ENCODE results near the gene SKIC3. TPM values are rescaled to one million over a fixed set of nuclear protein-coding genes. Genes with fewer than 3 reads are reported as not detected.

The SKIC3 gene
- total RNA-seq, 1 experiment from 2014 or later = 69.0 TPM

DNA sequence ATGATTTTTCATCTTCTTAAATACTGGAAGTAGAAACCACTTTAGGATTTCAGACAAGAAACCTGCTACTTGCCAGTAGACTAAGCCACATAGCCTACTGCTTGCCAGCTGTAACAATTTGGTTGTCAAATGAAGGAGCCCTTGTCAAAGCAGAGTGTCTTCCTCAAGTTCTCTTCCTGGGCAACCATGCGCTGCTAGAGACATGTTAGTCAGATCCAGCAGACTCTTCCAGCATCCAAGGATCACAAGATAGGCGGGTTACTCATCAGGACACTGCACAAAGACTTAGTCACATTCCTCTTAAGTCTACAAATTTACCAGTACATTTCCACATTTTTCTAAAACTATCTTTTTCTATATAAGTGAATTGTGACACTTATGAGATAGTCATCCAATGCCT lies 24.4 kb downstream of the SKIC3 start:
- DNase-seq (ENCODE audit: low spot score) = no peak
- Mint-ChIP-seq H3K27me3 (ENCODE audit: low read depth) (no peaks in the 10 kb centered on the region), H3K36me3 (peaks cover 37% of the 10 kb centered on the region), H3K9me3 (no peaks in the 10 kb centered on the region), H3K4me3 (no peak overlapping the region), H3K4me1 (peaks cover 40% of the 10 kb centered on the region), H3K27ac (no peak overlapping the region)
- ChIA-PET POLR2A (no interaction called here), CTCF (no interaction called here)
- TF ChIP-seq NR3C1 (CRISPR knock-in tag; conservative IDR thresholded peaks at IDR 0.05; ENCODE audit: low read depth) (no peak), ESRRA (CRISPR knock-in tag; IDR thresholded peaks at IDR 0.05; ENCODE audit: borderline replicate concordance) (no peak), IRF2 (CRISPR knock-in tag; IDR thresholded peaks at IDR 0.05; ENCODE audit: borderline replicate concordance, low read depth) (no peak), FOXP1 (CRISPR knock-in tag; IDR thresholded peaks at IDR 0.05; ENCODE audit: borderline replicate concordance) (no peak)
- no peak for ATAC-seq

GRCh38 chr5:95528565-95528964 lies 26.2 kb downstream of the SKIC3 start:
- no peak overlapping the region for H3K27ac Mint-ChIP-seq
- H3K4me1 Mint-ChIP-seq = peaks cover 26% of the 10 kb centered on the region
- no peak for ATAC-seq
- TF ChIP-seq, protein P1, sequence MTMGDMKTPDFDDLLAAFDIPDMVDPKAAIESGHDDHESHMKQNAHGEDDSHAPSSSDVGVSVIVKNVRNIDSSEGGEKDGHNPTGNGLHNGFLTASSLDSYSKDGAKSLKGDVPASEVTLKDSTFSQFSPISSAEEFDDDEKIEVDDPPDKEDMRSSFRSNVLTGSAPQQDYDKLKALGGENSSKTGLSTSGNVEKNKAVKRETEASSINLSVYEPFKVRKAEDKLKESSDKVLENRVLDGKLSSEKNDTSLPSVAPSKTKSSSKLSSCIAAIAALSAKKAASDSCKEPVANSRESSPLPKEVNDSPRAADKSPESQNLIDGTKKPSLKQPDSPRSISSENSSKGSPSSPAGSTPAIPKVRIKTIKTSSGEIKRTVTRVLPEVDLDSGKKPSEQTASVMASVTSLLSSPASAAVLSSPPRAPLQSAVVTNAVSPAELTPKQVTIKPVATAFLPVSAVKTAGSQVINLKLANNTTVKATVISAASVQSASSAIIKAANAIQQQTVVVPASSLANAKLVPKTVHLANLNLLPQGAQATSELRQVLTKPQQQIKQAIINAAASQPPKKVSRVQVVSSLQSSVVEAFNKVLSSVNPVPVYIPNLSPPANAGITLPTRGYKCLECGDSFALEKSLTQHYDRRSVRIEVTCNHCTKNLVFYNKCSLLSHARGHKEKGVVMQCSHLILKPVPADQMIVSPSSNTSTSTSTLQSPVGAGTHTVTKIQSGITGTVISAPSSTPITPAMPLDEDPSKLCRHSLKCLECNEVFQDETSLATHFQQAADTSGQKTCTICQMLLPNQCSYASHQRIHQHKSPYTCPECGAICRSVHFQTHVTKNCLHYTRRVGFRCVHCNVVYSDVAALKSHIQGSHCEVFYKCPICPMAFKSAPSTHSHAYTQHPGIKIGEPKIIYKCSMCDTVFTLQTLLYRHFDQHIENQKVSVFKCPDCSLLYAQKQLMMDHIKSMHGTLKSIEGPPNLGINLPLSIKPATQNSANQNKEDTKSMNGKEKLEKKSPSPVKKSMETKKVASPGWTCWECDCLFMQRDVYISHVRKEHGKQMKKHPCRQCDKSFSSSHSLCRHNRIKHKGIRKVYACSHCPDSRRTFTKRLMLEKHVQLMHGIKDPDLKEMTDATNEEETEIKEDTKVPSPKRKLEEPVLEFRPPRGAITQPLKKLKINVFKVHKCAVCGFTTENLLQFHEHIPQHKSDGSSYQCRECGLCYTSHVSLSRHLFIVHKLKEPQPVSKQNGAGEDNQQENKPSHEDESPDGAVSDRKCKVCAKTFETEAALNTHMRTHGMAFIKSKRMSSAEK (CRISPR knock-in tag; IDR thresholded peaks at IDR 0.05; ENCODE audit: borderline replicate concordance) = no peak
- TF ChIP-seq ZNF232 (CRISPR knock-in tag; IDR thresholded peaks at IDR 0.05) = no peak
- TF ChIP-seq, protein P2, sequence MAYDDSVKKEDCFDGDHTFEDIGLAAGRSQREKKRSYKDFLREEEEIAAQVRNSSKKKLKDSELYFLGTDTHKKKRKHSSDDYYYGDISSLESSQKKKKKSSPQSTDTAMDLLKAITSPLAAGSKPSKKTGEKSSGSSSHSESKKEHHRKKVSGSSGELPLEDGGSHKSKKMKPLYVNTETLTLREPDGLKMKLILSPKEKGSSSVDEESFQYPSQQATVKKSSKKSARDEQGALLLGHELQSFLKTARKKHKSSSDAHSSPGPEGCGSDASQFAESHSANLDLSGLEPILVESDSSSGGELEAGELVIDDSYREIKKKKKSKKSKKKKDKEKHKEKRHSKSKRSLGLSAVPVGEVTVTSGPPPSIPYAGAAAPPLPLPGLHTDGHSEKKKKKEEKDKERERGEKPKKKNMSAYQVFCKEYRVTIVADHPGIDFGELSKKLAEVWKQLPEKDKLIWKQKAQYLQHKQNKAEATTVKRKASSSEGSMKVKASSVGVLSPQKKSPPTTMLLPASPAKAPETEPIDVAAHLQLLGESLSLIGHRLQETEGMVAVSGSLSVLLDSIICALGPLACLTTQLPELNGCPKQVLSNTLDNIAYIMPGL (CRISPR knock-in tag; IDR thresholded peaks at IDR 0.05) = no peak
- TF ChIP-seq, protein P3, sequence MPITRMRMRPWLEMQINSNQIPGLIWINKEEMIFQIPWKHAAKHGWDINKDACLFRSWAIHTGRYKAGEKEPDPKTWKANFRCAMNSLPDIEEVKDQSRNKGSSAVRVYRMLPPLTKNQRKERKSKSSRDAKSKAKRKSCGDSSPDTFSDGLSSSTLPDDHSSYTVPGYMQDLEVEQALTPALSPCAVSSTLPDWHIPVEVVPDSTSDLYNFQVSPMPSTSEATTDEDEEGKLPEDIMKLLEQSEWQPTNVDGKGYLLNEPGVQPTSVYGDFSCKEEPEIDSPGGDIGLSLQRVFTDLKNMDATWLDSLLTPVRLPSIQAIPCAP (CRISPR knock-in tag; IDR thresholded peaks at IDR 0.05) = no peak
- no peak for TF ChIP-seq USF1 (CRISPR knock-in tag; IDR thresholded peaks at IDR 0.05)
- no peak for TF ChIP-seq ZNF671 (CRISPR knock-in tag; IDR thresholded peaks at IDR 0.05)
- no peak for TF ChIP-seq JAZF1 (CRISPR knock-in tag; IDR thresholded peaks at IDR 0.05)
- no peak for TF ChIP-seq ATF1 (CRISPR knock-in tag; IDR thresholded peaks at IDR 0.05)
- no peak for TF ChIP-seq PREB (CRISPR knock-in tag; IDR thresholded peaks at IDR 0.05; ENCODE audit: borderline replicate concordance)
- TF ChIP-seq, protein P4, sequence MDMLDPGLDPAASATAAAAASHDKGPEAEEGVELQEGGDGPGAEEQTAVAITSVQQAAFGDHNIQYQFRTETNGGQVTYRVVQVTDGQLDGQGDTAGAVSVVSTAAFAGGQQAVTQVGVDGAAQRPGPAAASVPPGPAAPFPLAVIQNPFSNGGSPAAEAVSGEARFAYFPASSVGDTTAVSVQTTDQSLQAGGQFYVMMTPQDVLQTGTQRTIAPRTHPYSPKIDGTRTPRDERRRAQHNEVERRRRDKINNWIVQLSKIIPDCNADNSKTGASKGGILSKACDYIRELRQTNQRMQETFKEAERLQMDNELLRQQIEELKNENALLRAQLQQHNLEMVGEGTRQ (CRISPR knock-in tag; IDR thresholded peaks at IDR 0.05) = no peak
- H3K27me3 Mint-ChIP-seq (ENCODE audit: low read depth) = no peaks in the 10 kb centered on the region
- no peak for DNase-seq (ENCODE audit: low spot score)
- peaks cover 40% of the 10 kb centered on the region for H3K36me3 Mint-ChIP-seq
- CTCF ChIA-PET = no interaction called here
- no peak overlapping the region for H3K4me3 Mint-ChIP-seq
- no peaks in the 10 kb centered on the region for H3K9me3 Mint-ChIP-seq
- POLR2A ChIA-PET = no interaction called here
